Posterior vena cava (tissue), 2 donors: Measurements from ENCODE around the gene HTR6. TPM values are rescaled to one million over a fixed set of nuclear protein-coding genes. Genes with fewer than 3 reads are reported as not detected.

Experiments
- DNase-seq: peaks from one replicate; pipeline ENCODE4 v3.0.0-alpha.2; 2020; ENCODE audit warnings: low spot score
- intact Hi-C, 2 donors: fragments of 100-400 bp; cut with DNase I; formaldehyde crosslinking; loops; one replicate each; pipeline versions ENCODE4 v1.14.1 to v1.14.2; 2022 to 2023
- total RNA-seq, 2 donors: library from RNA; stranded (reverse); fragmentation: NEBNext Ultra II Directional; extraction: Animal tissue kit (Norgen Biotek cat#: 25700); gene quantifications; one replicate each; pipeline ENCODE4 v1.2.1, GENCODE V29; 2021
- donor health status: DM: yes; HTN: yes; CAD: no.
- donor health status: DM: yes; HTN: yes; CAD: no.

HTR6 gene
- total RNA-seq, 2 donors from 2014 or later: not detected

GRCh38 chr1:19704247-19705113 is 39.8 kb downstream of the HTR6 start:
- intact Hi-C loops: no loop called here
- peak; percentile 91 for DNase-seq

- DNase-seq: no peak
- intact Hi-C loops: no loop called here
Observed at GRCh38 chr1:19705464-19705863, 40.8 kb downstream of the HTR6 start.

- DNase-seq: no peak
- intact Hi-C loops: no loop called here
Observed at GRCh38 chr1:19706136-19706535, 41.5 kb downstream of the HTR6 start.

- intact Hi-C loops: no loop called here
- no peak for DNase-seq
Observed at GRCh38 chr1:19708567-19709110, 44.0 kb downstream of the HTR6 start.

GRCh38 chr1:19709260-19709793 is 44.7 kb downstream of the HTR6 start:
- no peak for DNase-seq
- intact Hi-C loops: no loop called here

- intact Hi-C loops: no loop called here
- no peak for DNase-seq
Observed at GRCh38 chr1:19710825-19711611, 46.3 kb downstream of the HTR6 start.

GRCh38 chr1:19712928-19713327 is 48.3 kb downstream of the HTR6 start:
- intact Hi-C loops: no loop called here
- no peak for DNase-seq

- intact Hi-C loops: no loop called here
Observed at GRCh38 chr1:19715334-19716203, 50.9 kb downstream of the HTR6 start.

GRCh38 chr1:19717467-19717866 is 52.8 kb downstream of the HTR6 start:
- intact Hi-C loops: no loop called here
- no peak for DNase-seq

More at GRCh38 chr1:19715334-19716203, 50.9 kb downstream of the HTR6 start:
- DNase-seq: peak; percentile 97

- intact Hi-C loops: no loop called here
- no peak for DNase-seq
Observed at GRCh38 chr1:19720174-19720573, 55.5 kb downstream of the HTR6 start.

GRCh38 chr1:19720973-19721372 is 56.3 kb downstream of the HTR6 start:
- no peak for DNase-seq
- intact Hi-C loops: no loop called here

- no peak for DNase-seq
- intact Hi-C loops: no loop called here
Observed at GRCh38 chr1:19723874-19724273, 59.2 kb downstream of the HTR6 start.

GRCh38 chr1:19725606-19726005 is 60.9 kb downstream of the HTR6 start:
- intact Hi-C loops: no loop called here
- no peak for DNase-seq

- intact Hi-C loops: no loop called here
- DNase-seq: no peak
Observed at GRCh38 chr1:19728413-19729145, 63.9 kb downstream of the HTR6 start.

- no peak for DNase-seq
- intact Hi-C loops: no loop called here
Observed at GRCh38 chr1:19730232-19730631, 65.6 kb downstream of the HTR6 start.
